K562 (cell line): ENCODE results near the gene ACSL3. TPM values are rescaled to one million over a fixed set of nuclear protein-coding genes. Genes with fewer than 3 reads are reported as not detected.
A peak's percentile ranks its signal among the peaks of the same experiment; 100 is the strongest.

Source experiments
- ATAC-seq: fragments of 200-7000 bp; cut with Tn5 transposase; 3 replicates; pipeline ENCODE4 v1.9.1; 2020; ENCODE audit warnings: moderate library complexity
- BruUV-seq: library from RNA; stranded (reverse); fragments of 400-500 nt; replicated peaks from 2 replicates; lab custom pipeline; 2021; lab: Mats Ljungman, UMichigan
- CTCF ChIA-PET: fragments of 300-600 bp; formaldehyde crosslinking; extraction: SDS; loops from one replicate; lab custom pipeline; 2021; ENCODE audit warnings: low intra/inter-chr PET ratio; lab: Yijun Ruan, JAX
- POLR2A ChIA-PET: fragments of 300-600, 350-650 bp; sonication (Branson Sonifier 250); formaldehyde crosslinking; extraction: SDS; loops from one replicate; lab custom pipeline; 2021; ENCODE audit warnings: antibody characterized with exemption, inconsistent platforms; lab: Yijun Ruan, JAX
- DNase-seq, 4 experiments: peaks; one replicate each; pipeline versions ENCODE4 v3.0.0 to v3.0.0-alpha.2; 2011 to 2018; ENCODE audit warnings: low spot score in 3 of 4, mixed read lengths in 3 of 4; ENCODE audit errors: extremely low read depth in 1 of 4
- FAIRE-seq: peaks from 2 replicates; lab custom pipeline; 2011; peaks lifted over from hg19 to GRCh38; lab: Jason Lieb, UNC
- H2AFZ ChIP-seq: 2 replicates; pipeline ENCODE4 v1.6.0; 2011; ENCODE audit warnings: low read depth, low read length, control low read depth, inconsistent platforms
- H3K27ac ChIP-seq: fragments of 200-600 bp; 3 replicates; pipeline ENCODE4 v1.8.0; 2011; ENCODE audit warnings: low read depth, mild to moderate bottlenecking, control low read depth, inconsistent platforms, low read length, moderate library complexity, mixed read lengths; ENCODE audit errors: extremely low read depth
- H3K27me3 ChIP-seq, 2 experiments: fragments of 300-600 bp in 1 of 2; 2 replicates in 1 of 2; 3 replicates in 1 of 2; pipeline versions ENCODE4 v1.6.0 to v1.8.0; 2011; ENCODE audit warnings: inconsistent platforms in 2 of 2, low read length in 2 of 2, mild to moderate bottlenecking in 1 of 2, mixed read lengths in 1 of 2, moderate library complexity in 1 of 2; ENCODE audit not compliant: control insufficient read depth in 2 of 2, insufficient read depth in 2 of 2
- H3K36me3 ChIP-seq: fragments of 300-600 bp; 3 replicates; pipeline ENCODE4 v1.8.0; 2011; ENCODE audit warnings: mild to moderate bottlenecking, low read length, inconsistent platforms; ENCODE audit not compliant: control insufficient read depth, insufficient read depth
- H3K4me1 ChIP-seq, 2 experiments: fragments of 200-600 bp in 1 of 2; replicated peaks in 1 of 2; 2 replicates in 1 of 2; 3 replicates in 1 of 2; pipeline versions ENCODE4 v1.5.1 to v1.8.0; 2011; ENCODE audit warnings: inconsistent platforms in 2 of 2, low read length in 2 of 2, mild to moderate bottlenecking in 1 of 2, mixed read lengths in 1 of 2, moderate library complexity in 1 of 2; ENCODE audit not compliant: control insufficient read depth in 2 of 2, insufficient read depth in 2 of 2
- H3K4me2 ChIP-seq: 2 replicates; pipeline ENCODE4 v1.6.1; 2011; ENCODE audit warnings: low read length, control low read depth, inconsistent platforms, mixed read lengths; ENCODE audit not compliant: insufficient read depth
- H3K4me3 ChIP-seq: fragments of 200-600 bp; sonication (generic), shearing (Covaris generic); 2 replicates; pipeline ENCODE4 v1.5.1; 2016; ENCODE audit warnings: control low read depth, inconsistent platforms
- H3K79me2 ChIP-seq: fragments of 200-600 bp; 3 replicates; pipeline ENCODE4 v1.8.0; 2011; ENCODE audit warnings: low read length, inconsistent platforms; ENCODE audit not compliant: control insufficient read depth, insufficient read depth
- H3K9ac ChIP-seq, 2 experiments: 2 replicates each; pipeline versions ENCODE4 v1.6.0 to v1.6.1; 2011; ENCODE audit warnings: low read depth in 2 of 2, low read length in 2 of 2, control low read depth in 1 of 2, inconsistent platforms in 1 of 2, mild to moderate bottlenecking in 1 of 2, mixed read lengths in 1 of 2; ENCODE audit not compliant: insufficient read depth in 1 of 2
- H3K9me1 ChIP-seq: one replicate; pipeline ENCODE4 v1.6.0; 2011; ENCODE audit warnings: inconsistent platforms, mild to moderate bottlenecking, low read length, moderate library complexity; ENCODE audit not compliant: control insufficient read depth, insufficient read depth
- H3K9me3 ChIP-seq: replicated peaks from 2 replicates; pipeline ENCODE4 v1.5.1; 2011; ENCODE audit warnings: low read depth, low read length, inconsistent platforms; ENCODE audit not compliant: control insufficient read depth, insufficient read depth
- H4K20me1 ChIP-seq: replicated peaks from 2 replicates; pipeline ENCODE4 v1.6.1; 2011; ENCODE audit warnings: low read length, inconsistent platforms, mixed read lengths; ENCODE audit not compliant: control insufficient read depth, insufficient read depth
- CEBPB ChIP-seq: fragments of 450-650 bp; IDR thresholded peaks from 2 replicates; pipeline ENCODE4 v1.6.1; 2016; ENCODE audit warnings: missing genetic modification characterization, missing compliant biosample characterization
- FOXJ2 ChIP-seq: fragments of 200-800 bp; sonication (Bioruptor generic); IDR thresholded peaks from 2 replicates; pipeline ENCODE4 v1.6.1; 2016; ENCODE audit warnings: missing genetic modification characterization, missing compliant biosample characterization
- WGBS: fragments of 100-300 bp; shearing (Covaris generic); methylation state at CpG from one replicate; pipeline ENCODE4 v1.1.6; 2016; ENCODE audit warnings: low coverage, mixed read lengths; ENCODE audit not compliant: insufficient coverage; ENCODE audit errors: missing lambda C conversion rate; 5-methylcytosine and 5-hydroxymethylcytosine counted together
- in situ Hi-C: fragments of 300-500 bp; cut with MboI; formaldehyde crosslinking; loops from 4 replicates; pipeline ENCODE4 v1.15.0; 2018; ENCODE audit warnings: inconsistent platforms, mixed read lengths
- intact Hi-C: fragments of 100-400 bp; cut with micrococcal nuclease; formaldehyde crosslinking; loops from 2 replicates; pipeline ENCODE4 v1.14.2; 2022
- polyA plus RNA-seq, 8 experiments: library from polyadenylated mRNA; depleted of rRNA in 4 of 8; stranded (reverse) in 5 of 8; unstranded in 3 of 8; fragments of >200 nt; fragmentation: Nextera tagmentation in 2 of 8; fragmentation: Illumina TruSeq in 1 of 8; extraction: Ambion mirVana in 2 of 8; extraction: Trizol in 1 of 8; gene quantifications; 2 replicates each; pipeline versions ENCODE4 v1.2.1 to v1.2.3, GENCODE V29; 2011 to 2014; ENCODE audit warnings: inconsistent platforms in 1 of 8, missing spikeins in 1 of 8
- total RNA-seq, 7 experiments: library from RNA; depleted of rRNA in 6 of 7; stranded (reverse); fragments of >200 nt in 6 of 7; fragmentation: Illumina TruSeq in 2 of 7; extraction: Trizol in 2 of 7; gene quantifications; 2 replicates each; pipeline versions ENCODE4 v1.2.1 to v1.2.3, GENCODE V29; 2011 to 2021; ENCODE audit warnings: low replicate concordance in 1 of 7
- TF ChIP-seq, protein P1 (sequence below): fragments of 450-650 bp; IDR thresholded peaks from 2 replicates; pipeline ENCODE4 v1.6.1; 2016; ENCODE audit warnings: mild to moderate bottlenecking, moderate library complexity

Gene ACSL3
- total and polyA plus RNA-seq, 9 of the 15 experiments (the other 6 are each of a cell fraction or from before 2014, with no cell fraction given), result 21.3 to 123 (median 85.2) TPM

DNA sequence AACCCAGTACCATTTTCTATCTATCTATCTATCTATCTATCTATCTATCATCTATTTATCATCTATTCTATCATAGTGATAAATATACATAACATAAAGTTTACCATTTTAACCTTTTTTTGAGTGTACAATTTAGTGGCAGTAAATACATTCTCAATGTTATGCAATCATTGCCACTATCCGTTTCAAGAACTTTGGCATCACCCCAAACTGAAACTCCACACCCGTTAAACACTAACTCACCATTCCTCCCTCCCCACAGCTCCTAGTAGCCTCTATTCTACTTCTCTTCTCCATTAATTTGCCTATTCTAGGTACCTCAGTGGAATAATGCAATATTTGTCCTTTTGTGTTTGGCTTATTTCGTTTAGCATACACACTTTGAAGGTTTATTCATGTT lies 108.7 kb downstream of the ACSL3 start:
- Histone ChIP-seq H3K9me1 (no peaks in the 10 kb centered on the region), H3K4me1 (no peaks in the 10 kb centered on the region), H3K4me3 (no peak overlapping the region), H2AFZ (no peak overlapping the region), H4K20me1 (no peaks in the 10 kb centered on the region), H3K27ac (no peak overlapping the region), H3K36me3 (no peaks in the 10 kb centered on the region), H3K9me3 (no peaks in the 10 kb centered on the region), H3K9ac (no peak overlapping the region), H3K4me2 (no peak overlapping the region), H3K27me3 (peaks cover 0 to 4% of the 10 kb centered on the region in 2 experiments; a peak in 2 of 5 replicates), H3K79me2 (no peaks in the 10 kb centered on the region)
- BruUV-seq, result no TSS peak
- ATAC-seq, result no peak
- intact Hi-C loops (no loop called here), in situ Hi-C loops (loop anchor here (25.0 kb wide), 1 partner anchor 843 kb away; no protein-coding TSS in a partner anchor)
- FAIRE-seq, result no peak
- no peak for DNase-seq
- POLR2A ChIA-PET, result no interaction called here
- TF ChIP-seq, protein P1, sequence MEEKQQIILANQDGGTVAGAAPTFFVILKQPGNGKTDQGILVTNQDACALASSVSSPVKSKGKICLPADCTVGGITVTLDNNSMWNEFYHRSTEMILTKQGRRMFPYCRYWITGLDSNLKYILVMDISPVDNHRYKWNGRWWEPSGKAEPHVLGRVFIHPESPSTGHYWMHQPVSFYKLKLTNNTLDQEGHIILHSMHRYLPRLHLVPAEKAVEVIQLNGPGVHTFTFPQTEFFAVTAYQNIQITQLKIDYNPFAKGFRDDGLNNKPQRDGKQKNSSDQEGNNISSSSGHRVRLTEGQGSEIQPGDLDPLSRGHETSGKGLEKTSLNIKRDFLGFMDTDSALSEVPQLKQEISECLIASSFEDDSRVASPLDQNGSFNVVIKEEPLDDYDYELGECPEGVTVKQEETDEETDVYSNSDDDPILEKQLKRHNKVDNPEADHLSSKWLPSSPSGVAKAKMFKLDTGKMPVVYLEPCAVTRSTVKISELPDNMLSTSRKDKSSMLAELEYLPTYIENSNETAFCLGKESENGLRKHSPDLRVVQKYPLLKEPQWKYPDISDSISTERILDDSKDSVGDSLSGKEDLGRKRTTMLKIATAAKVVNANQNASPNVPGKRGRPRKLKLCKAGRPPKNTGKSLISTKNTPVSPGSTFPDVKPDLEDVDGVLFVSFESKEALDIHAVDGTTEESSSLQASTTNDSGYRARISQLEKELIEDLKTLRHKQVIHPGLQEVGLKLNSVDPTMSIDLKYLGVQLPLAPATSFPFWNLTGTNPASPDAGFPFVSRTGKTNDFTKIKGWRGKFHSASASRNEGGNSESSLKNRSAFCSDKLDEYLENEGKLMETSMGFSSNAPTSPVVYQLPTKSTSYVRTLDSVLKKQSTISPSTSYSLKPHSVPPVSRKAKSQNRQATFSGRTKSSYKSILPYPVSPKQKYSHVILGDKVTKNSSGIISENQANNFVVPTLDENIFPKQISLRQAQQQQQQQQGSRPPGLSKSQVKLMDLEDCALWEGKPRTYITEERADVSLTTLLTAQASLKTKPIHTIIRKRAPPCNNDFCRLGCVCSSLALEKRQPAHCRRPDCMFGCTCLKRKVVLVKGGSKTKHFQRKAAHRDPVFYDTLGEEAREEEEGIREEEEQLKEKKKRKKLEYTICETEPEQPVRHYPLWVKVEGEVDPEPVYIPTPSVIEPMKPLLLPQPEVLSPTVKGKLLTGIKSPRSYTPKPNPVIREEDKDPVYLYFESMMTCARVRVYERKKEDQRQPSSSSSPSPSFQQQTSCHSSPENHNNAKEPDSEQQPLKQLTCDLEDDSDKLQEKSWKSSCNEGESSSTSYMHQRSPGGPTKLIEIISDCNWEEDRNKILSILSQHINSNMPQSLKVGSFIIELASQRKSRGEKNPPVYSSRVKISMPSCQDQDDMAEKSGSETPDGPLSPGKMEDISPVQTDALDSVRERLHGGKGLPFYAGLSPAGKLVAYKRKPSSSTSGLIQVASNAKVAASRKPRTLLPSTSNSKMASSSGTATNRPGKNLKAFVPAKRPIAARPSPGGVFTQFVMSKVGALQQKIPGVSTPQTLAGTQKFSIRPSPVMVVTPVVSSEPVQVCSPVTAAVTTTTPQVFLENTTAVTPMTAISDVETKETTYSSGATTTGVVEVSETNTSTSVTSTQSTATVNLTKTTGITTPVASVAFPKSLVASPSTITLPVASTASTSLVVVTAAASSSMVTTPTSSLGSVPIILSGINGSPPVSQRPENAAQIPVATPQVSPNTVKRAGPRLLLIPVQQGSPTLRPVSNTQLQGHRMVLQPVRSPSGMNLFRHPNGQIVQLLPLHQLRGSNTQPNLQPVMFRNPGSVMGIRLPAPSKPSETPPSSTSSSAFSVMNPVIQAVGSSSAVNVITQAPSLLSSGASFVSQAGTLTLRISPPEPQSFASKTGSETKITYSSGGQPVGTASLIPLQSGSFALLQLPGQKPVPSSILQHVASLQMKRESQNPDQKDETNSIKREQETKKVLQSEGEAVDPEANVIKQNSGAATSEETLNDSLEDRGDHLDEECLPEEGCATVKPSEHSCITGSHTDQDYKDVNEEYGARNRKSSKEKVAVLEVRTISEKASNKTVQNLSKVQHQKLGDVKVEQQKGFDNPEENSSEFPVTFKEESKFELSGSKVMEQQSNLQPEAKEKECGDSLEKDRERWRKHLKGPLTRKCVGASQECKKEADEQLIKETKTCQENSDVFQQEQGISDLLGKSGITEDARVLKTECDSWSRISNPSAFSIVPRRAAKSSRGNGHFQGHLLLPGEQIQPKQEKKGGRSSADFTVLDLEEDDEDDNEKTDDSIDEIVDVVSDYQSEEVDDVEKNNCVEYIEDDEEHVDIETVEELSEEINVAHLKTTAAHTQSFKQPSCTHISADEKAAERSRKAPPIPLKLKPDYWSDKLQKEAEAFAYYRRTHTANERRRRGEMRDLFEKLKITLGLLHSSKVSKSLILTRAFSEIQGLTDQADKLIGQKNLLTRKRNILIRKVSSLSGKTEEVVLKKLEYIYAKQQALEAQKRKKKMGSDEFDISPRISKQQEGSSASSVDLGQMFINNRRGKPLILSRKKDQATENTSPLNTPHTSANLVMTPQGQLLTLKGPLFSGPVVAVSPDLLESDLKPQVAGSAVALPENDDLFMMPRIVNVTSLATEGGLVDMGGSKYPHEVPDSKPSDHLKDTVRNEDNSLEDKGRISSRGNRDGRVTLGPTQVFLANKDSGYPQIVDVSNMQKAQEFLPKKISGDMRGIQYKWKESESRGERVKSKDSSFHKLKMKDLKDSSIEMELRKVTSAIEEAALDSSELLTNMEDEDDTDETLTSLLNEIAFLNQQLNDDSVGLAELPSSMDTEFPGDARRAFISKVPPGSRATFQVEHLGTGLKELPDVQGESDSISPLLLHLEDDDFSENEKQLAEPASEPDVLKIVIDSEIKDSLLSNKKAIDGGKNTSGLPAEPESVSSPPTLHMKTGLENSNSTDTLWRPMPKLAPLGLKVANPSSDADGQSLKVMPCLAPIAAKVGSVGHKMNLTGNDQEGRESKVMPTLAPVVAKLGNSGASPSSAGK, result no peak
- TF ChIP-seq FOXJ2 (tag) (no peak), CEBPB (tag) (0 out of 2 replicates have a peak, but pooled peaks have one; percentile 15)
- 0% methylated on average over 3 of the region's 3 CpGs for WGBS
- CTCF ChIA-PET, result no interaction called here
